HG03103 (cell line): ENCODE measurements around the gene IGSF3.
"Not testable (repeated sequence)": the region's sequence is repeated elsewhere in the genome, so short reads cannot be mapped to it uniquely, and the experiment has no call there.

ENCODE experiments used
- ATAC-seq: cut with Tn5 transposase; IDR thresholded peaks from one replicate; pipeline ENCODE4 v1.9.1; 2021; ENCODE audit warnings: low read depth; ENCODE audit not compliant: unreplicated experiment

IGSF3 gene

DNA sequence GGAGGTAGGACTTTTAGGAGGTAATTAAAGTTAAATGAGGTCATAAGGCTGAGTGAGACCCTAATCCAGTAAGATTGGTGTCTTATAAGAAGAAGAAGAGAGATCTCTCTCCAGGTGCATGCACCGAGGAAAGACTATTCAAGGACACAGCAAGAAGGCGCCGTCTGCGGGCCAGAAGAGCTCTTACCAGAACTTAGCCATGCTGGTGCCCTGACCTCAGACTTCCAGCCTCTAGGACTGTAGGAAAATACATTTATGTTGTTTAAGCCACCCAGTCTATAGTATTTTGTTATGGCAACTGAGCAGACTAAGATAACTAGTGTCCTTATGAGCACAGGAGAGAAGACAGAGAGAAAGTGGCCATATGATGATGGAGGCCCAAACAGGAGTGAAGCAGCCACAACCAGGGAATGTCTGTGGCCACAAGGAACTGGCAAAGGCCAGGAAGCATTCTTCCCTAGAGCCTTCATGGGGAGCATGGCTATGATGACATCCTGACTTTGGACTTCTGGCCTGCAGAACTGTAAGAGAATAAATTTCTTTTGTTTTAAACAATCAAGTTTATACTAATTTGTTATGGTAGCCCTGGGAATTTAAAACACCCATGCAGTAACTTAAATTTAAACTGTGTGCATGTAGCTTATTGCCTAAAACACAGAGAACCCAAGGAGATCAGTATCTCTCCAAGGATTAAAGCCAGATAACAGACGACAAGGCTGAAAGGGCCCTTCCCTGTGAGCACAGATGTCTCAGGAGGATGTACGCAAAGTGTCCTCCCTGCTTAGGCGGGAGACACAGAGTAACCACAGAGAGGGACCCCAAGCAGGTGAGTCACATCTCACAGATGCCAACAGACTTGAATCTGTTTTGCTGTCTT, 86.8 kb downstream of the IGSF3 start:
- ATAC-seq = no peak

DNA sequence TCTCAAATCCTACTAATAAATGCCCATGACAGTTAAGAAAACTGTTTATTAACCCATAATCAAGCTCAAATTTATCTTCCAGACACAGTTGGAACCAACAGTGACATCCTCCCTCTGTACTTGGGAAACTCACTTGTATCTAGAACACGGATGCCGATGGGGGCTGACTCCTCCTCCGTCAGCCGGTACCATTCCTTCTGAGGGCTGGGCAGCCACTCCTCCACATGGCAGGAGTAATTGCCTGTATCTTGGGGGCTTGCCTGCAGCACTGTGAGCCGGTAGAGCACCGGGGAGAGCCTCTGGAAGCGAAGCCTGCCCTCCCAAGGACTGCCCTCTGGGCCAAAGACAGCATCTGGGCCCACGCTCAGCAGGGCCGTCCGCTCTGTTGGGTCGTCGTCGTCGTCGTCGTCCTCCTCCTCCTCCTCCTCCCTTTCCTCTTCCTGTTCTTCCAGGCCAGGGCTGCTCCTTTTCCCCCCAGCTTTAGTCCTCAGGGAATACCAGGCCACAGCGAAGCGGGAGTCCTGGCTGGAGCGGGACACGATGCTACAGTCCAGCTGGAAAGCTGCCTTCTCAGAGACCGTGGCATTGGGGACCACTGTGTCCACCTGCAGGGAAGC, 88.2 kb downstream of the IGSF3 start:
- no peak for ATAC-seq

DNA sequence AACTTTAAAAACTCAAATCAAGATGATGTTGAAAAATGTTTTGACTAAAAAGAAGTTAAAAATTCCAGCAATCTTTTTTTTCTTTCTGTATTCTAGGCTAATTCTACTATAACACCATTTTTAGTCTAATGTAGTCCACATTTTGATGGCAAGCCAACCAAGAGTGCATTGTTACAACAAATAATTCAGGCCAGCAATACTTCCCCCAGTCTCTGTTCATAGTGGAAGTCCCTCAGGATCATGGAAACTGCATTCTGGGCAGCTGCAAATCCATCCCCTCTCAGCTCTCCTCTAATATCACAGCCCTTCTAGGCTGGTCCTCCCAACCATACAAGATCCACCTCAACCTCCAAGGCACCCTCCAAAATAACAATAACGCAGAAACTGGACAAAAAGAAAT, 89.0 kb downstream of the IGSF3 start:
- no peak for ATAC-seq

DNA sequence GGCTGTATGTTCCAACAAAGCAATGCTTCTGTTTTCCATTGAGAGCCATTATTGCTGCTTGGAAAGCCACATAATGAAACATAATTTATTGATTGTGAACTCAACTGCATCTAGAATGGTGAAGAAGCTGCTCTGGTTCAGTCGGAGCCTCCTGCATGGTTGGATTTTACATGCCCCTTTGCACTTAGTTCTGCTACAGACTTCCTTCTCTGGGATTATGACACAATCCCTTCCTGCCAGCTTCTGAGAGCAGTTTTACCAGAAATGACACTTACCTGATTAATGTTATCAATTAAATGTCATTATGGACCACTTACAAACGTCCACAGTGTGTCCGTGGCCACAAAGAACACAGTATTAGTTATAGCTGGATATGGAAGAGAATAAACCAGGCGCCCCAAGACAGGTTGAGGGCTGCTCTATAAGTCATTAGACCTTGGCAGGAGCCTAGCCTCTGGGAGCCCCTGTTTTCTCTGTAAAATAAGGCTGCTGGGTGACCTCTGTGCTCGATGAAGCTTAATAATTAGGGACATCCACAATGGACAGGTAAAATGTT, 89.7 kb downstream of the IGSF3 start:
- ATAC-seq = no peak

DNA sequence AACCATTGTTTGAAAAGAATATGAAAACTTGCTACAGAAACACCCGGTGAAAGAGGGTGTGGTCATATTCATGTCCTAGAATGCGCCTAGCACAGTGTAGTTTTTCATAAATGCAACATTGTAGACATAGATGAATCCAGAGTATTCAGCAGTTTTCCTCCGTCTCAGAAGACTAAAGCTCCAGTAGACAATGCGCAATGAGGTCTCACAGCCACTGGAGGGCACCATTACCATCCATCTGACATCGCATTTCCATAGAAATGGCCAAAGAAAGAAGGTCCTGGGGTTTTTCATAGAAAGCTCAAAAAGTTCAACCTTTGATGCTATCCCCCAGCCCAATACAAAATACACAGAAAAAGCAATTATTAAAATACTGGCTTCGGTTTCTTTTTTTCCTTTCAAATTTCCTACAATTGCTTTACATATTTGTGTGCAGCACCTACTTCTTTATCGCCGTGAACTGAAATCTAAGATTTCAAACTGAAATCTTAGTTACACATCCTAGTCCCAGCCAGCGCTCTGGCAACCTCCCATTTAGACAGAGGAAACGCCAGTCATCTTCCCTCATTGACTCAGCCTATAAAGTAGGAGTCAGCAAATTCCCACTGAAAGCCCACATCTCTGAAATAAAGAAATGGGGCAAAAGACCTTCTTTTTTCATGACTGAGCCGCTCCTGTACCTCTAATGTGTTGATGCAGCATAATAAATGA, 92.8 kb downstream of the IGSF3 start:
- no peak for ATAC-seq

DNA sequence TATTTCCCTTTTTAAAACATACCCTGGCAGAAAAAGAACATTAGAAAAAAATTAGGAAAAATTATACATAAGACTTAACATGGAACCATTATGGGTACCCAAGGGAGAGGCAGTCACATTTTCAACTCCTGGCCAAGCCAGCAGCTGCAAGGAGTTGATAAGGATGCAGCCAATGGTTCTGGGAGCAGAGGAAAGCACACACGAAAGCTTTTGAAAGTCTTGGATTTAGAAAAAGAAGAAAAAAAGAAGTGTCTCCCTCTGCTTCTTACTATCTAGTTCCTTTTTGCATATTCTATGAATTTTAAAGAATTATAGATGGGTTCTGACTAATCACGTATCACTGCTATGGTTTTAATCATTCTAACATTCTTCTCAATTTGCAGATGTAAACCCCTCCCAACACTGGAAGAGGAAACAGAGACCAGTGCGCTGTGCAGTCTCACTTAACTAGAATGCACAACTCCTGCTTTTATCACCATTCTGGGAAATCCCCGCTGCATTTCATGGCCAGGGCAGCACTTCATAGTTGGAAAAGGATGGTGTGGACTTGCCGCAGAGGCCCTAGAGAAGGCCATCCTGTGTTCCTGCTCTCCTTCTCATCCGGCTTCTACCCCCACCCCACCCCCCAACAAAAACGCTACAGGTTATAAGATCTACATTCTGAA, 94.0 kb downstream of the IGSF3 start:
- no peak for ATAC-seq

DNA sequence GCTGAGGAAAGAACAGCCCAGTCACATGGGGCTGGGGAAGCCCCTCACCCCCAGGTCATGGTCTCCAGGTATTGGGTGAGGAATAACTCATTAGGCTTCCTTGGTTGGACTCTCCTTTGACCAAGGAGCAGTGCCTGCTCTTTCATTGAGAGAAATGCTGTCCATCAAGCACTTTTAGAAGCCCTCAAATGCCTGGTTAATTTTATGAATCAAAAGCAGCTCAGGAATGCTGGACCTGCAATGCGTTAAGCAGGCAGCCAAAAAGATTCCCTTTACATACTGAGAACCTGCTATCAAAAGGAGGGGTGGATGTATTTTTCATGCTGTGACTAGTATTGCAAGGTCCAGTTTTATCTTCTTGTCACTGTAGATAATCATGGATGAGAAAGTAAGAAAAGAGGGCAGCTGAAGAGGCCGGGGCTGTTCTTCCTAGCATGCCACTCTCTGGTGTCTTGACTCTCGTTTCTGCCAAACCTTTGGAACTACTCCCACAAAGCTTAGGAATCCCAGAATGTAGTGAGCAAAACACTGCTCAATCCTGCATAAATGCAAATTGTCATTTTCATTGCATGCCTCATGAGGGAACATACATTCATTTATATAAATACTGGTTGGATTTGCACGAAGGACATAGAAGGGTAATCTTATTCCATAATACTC, 94.6 kb downstream of the IGSF3 start:
- ATAC-seq = no peak

DNA sequence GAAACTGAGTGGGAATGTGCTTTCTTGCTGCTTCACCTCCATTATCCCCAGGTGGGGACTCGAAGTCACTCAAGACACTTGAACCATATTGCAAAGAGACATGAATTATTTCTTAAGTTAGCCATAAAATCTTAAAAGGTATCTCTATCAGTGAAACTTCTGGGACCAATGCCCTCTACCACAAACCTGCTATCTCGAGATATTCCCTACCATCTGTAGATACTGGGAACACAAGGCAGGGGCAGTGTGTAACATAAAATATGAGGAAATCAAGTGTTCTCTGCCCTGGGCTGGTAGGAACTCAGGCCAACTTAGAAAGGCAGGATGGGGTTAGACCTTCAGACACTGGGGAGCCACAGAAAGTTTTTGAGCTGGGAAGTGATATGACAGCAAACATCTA, 95.4 kb downstream of the IGSF3 start:
- ATAC-seq = no peak

DNA sequence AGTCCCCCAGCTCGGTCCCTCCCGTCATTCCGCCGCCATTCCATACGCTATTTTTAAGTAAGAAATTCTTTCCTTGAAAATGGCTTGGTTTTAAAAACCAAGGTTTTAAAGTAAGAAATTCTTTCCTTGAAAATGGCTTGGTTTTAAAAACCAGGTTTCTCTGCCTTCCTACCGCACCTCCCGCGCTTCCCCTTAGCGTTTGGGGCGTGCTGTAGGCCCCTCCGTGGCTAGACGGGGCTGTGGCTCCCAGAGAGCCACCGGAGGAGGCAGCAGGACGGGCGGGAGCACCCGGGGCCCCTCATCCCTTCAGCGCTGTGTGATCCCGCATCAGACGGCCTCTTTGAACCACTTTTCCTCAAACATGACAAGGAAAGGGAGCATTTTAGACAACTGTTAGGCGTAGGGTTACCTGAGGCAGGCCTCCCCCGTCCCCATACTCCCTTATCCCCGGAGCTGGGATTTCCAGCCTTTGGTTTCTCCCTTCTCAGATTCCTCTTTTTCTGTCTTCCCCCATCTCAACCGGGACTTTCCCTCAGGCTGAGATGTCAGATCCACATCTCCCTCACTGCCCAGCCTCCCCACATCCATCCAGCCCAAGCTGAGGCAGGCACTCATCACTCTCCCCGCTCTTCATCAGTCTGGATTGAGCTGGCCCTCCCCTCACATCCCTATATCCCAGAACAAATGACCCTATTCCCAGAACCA, 96.2 kb downstream of the IGSF3 start:
- no peak for ATAC-seq

DNA sequence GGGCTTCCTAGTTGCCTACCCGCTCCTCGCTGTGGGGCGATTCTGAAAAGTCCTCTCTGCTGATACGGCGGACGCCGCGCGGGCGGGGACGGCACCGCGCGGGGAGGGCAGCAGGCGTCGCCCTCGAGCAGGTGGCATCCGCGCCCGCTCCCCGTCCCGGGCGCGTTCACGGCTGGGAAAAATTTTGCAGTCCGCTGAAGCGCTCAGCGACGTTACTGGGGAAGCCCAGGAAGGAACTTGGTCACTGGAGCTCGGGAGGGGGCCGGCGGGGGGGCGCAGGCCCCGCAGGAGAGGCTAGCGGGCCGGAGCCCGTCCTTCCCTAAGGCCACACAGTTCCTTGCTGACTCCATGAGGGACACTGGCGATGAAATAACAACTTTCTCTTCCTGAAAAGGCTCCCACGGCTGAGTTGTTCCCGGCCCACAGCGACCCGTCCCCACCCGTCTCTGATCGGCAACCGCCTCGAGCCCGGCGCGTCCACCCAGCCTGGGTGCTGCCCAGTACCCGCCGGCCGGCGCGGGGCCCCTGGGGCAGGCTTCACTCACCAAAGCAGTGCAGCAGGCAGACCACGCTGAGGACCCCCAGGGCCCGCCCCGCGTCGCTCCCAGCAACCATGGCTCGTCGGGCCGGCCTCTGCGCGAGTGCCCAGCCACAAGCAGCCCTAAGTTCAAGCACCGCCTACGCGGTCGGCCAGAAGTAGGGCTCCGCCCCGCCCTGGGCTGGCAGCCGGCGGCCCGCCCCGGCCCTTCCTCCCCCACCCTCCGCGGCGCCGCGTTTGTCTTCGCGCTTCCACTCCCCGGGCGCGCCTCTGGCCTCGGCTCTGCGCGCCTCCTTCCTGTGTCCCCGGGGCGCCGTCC, 96.9 kb downstream of the IGSF3 start, which contains the start of gene CD58:
Gene CD58 (minus strand): TSS at position 669 of the 857 bp plus-strand sequence. CDS start 54 bp downstream, at position 615.
- ATAC-seq = peak; percentile 42

DNA sequence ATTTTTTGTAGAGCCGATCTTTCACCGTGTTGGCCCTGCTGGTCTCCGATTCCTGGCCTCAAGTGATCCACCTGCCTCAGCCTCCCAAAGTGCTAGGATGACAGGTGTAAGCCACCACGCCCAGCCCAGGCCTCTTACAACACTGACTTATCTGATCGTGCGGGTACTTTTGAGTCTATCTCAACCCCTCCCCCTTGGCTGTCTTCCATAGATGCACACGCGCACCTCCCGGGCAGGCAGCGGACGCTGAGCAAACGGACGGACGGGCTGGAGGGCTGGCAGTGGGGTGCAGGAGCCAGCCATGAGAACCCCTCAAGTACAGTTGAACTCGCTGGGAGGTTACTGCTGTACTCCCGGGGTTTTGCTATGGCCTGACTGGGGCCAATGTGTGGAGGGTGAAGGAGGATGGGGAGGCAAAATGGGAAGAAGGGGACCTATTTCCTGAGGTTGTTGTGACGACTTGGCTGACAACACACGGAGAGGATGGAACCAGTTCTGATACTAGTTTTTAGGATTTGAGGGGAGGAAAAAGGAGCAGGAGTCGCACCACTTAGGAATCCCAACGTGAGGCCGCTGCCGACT, 97.7 kb downstream of the IGSF3 start:
- no peak for ATAC-seq

DNA sequence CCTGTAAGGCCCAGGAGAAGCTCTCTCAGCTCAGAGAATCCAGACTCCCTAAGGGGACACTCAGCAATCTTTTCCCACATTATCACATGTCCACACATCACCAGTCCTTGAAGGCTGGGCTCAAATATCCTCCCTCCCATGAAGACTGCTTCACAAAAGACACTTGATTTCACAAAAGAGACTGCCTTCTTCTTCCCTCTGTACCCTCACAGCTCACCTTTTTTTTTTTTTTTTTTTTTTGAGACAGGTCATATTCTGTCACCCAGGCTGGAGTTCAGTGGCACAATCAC, 98.2 kb downstream of the IGSF3 start:
- no peak for ATAC-seq

DNA sequence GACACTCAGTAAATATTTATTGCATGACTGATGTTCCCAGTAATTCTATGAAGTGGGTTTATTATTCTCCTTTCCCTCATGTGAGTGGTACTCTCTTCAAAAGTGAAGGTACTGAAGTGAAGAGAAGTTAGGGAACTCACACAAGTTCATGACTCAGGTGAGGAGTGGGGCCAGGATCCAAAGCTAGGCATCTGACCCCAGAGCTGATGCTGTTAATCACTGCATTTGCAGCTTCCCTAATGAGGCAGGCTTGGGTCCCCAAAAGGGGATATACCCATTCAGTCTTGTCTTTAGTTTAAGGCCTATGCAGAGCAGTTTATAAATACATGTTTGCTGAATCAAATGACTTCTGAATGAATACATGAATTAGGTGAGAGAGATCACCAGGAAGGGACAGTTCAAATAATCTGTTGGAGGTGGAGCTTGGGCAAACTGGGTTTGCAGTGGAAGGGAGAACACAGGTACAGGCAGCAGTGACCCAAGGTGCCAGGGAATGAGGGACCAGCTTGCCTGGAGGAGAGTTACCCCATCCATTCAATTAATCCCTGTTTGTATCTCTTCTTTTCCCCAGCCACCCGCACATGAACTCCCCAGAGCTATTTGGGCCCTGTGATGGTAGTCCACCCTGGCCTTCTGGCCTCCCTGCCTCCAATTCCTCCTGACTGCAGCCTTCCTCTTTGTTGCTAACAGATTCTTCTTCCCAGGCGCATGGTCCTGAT, 98.7 kb downstream of the IGSF3 start:
- ATAC-seq = no peak

DNA sequence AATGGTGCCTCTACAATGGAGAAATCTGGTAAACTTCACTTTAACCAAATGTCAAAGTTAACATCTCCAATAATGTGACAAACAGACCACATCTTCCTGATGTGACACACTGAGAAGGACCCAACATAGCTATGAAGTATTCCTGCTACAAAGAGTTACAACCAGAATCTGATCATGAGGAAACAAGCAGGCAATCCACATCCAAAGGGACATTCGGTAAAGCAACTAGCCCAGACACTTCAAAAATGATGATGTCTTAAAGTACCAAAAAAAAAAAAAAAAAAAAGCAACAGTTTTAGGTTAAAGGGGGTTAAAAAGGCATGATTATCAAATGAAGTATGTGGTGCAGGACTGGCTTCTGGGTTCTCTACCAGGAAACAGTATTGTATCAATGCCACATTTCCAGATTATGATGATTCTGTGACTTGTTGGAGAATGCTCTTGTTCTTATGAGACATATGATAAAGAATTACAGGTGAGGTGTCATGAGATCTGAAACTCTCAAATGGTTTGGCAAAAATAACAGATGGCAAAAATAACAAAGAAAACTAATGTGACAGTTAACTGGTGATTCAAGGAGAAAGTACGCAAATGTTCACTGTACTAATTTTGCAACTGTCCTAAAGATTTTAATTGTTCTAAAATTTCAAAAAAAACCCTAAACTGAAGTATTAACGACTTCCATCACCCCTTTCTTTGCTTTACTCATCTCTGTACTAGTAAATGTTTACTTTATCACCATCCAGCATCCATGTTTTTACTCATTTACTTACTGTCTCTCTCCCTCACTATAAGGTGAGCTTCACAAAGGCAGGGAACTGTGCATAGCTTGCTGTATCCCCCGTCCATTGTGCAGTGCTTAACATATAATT, 99.5 kb downstream of the IGSF3 start:
- no peak for ATAC-seq

DNA sequence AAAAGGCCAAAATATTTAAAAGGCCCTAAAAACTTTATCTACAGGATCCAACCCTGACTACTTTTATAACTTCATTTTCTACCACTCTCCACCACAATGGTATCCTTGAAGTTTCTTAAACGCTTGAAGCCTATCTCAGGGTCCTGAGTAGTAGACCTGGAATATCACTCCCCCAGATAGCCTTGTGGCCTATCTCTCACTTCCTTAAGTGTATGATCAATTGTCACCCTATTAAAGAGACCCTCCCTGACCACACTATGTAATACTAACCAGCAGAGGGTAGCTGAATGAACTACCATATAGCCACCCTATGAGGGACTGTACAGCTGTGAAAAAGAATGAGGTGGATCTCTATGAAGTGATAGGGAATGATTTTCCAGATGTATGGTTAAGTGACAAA, 102.3 kb downstream of the IGSF3 start:
- no peak for ATAC-seq

DNA sequence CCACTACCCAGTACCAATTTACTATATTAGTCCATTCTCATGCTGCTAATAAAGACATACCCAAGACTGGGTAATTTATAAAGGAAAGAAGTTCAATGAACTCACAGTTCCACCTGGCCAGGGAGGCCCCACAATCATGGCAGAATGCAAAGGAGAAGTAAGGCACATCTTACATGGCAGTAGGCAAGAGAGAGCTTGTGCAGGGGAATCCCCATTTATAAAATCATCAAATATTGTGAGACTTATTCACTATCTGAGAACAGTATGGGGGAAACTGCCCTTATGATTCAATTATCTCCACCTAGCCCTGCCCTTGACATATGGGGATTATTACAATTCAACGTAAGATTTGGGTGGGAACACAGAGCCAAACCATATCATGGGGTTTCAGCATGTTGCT, 103.1 kb downstream of the IGSF3 start:
- no peak for ATAC-seq

DNA sequence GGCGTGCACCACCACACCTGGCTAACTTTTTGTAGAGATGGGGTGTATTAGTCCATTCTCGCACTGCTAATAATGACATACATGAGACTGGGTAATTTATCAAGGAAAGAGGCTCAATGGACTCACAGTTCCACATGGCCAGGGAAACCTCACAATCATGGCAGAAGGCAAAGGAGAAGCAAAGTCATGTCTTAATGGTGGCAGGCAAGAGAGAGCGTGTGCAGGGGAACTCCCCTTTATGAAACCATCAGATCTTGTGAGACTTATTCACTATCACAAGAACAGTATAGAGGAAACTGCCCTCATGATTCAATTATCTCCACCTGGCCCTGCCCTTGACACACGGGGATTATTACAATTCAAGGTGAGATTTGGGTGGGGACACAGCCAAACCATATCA, 105.1 kb downstream of the IGSF3 start:
- not testable (repeated sequence) for ATAC-seq
